C4-2B (cell line): ENCODE results near the gene C16orf78.
A peak's percentile ranks its signal among the peaks of the same experiment; 100 is the strongest.

Experiments used
- H3K27ac ChIP-seq: fragments of 450-650 bp; 2 replicates; pipeline ENCODE4 v1.5.1; 2017
- CTCF ChIP-seq: fragments of 450-650 bp; conservative IDR thresholded peaks from 2 replicates; pipeline ENCODE4 v1.5.1; 2017; ENCODE audit warnings: mild to moderate bottlenecking
- ZFX ChIP-seq: fragments of 450-650 bp; IDR thresholded peaks from 2 replicates; pipeline ENCODE4 v1.6.1; 2017

The C16orf78 gene

GRCh38 chr16:49434733-49435132 is 61.1 kb downstream of the C16orf78 start:
- TF ChIP-seq CTCF (no peak), ZFX (no peak)
- no peak overlapping the region for H3K27ac ChIP-seq

- TF ChIP-seq CTCF (no peak), ZFX (no peak)
- no peak overlapping the region for H3K27ac ChIP-seq
Observed at GRCh38 chr16:49436181-49436580, 62.6 kb downstream of the C16orf78 start.

GRCh38 chr16:49437344-49437743 is 63.7 kb downstream of the C16orf78 start:
- no peak for TF ChIP-seq CTCF
- TF ChIP-seq ZFX = no peak

GRCh38 chr16:49439050-49439449 is 65.4 kb downstream of the C16orf78 start:
- no peak overlapping the region for H3K27ac ChIP-seq
- TF ChIP-seq CTCF = no peak
- TF ChIP-seq ZFX = no peak

More at GRCh38 chr16:49437344-49437743, 63.7 kb downstream of the C16orf78 start:
- no peak overlapping the region for H3K27ac ChIP-seq

GRCh38 chr16:49439676-49440075 is 66.1 kb downstream of the C16orf78 start:
- TF ChIP-seq CTCF (no peak), ZFX (no peak)
- no peak overlapping the region for H3K27ac ChIP-seq

GRCh38 chr16:49440156-49441065 is 66.8 kb downstream of the C16orf78 start:
- H3K27ac ChIP-seq = no peak overlapping the region
- no peak for TF ChIP-seq ZFX
- no peak for TF ChIP-seq CTCF

- H3K27ac ChIP-seq = no peak overlapping the region
- TF ChIP-seq ZFX (no peak), CTCF (peak; percentile 22)
Observed at GRCh38 chr16:49441366-49441780, 67.8 kb downstream of the C16orf78 start.
